Spinal cord (tissue), 10 donors: ENCODE measurements around the gene KCNH2. TPM values are rescaled to one million over a fixed set of nuclear protein-coding genes. Genes with fewer than 3 reads are reported as not detected.
"Not testable (repeated sequence)": the region's sequence is repeated elsewhere in the genome, so short reads cannot be mapped to it uniquely, and the experiment has no call there.

Experiments
- DNase-seq, 6 donors: peaks; one replicate each; pipeline versions ENCODE4 v3.0.0 to v3.0.0-alpha.2; 2013 to 2015; ENCODE audit warnings: low spot score in 6 of 6, low read depth in 4 of 6
- H3K27ac ChIP-seq: one replicate; pipeline ENCODE4 v1.5.1; 2013; ENCODE audit warnings: low read depth, low read length, control low read depth
- H3K27me3 ChIP-seq: one replicate; pipeline ENCODE4 v1.6.1; 2013; ENCODE audit warnings: low read length; ENCODE audit not compliant: control insufficient read depth, insufficient read depth
- H3K36me3 ChIP-seq: one replicate; pipeline ENCODE4 v1.6.1; 2013; ENCODE audit warnings: low read length; ENCODE audit not compliant: control insufficient read depth, insufficient read depth
- H3K4me1 ChIP-seq: one replicate; pipeline ENCODE4 v1.6.1; 2013; ENCODE audit warnings: low read length; ENCODE audit not compliant: control insufficient read depth, insufficient read depth
- H3K4me3 ChIP-seq: one replicate; pipeline ENCODE4 v1.5.1; 2013; ENCODE audit warnings: low read depth, low read length, control low read depth
- H3K9me3 ChIP-seq: one replicate; pipeline ENCODE4 v1.6.1; 2013; ENCODE audit warnings: low read length; ENCODE audit not compliant: control insufficient read depth, insufficient read depth
- WGBS: methylation state at CpG from one replicate; pipeline ENCODE4 v1.1.5; 2013; ENCODE audit warnings: missing lambda C conversion rate; ENCODE audit not compliant: insufficient coverage; 5-methylcytosine and 5-hydroxymethylcytosine counted together
- polyA plus RNA-seq, 2 donors: library from polyadenylated mRNA; unstranded; fragments of 120-200 nt; gene quantifications; one replicate each; pipeline ENCODE4 v1.2.1, GENCODE V29; 2013; ENCODE audit not compliant: insufficient read length in 2 of 2
- total RNA-seq, 2 donors: library from RNA; depleted of rRNA in 1 of 2; stranded (reverse); fragments of 120-200 nt in 1 of 2; fragments of >200 nt in 1 of 2; gene quantifications; one replicate each; pipeline versions ENCODE4 v1.2.3 to v1.2.4, GENCODE V29; 2013 to 2014
- donor health status: healthy.

The KCNH2 gene
- total and polyA plus RNA-seq, 4 donors = 9.1 to 39.4 (median 24.8) TPM

- H3K4me3 ChIP-seq = no peak overlapping the region
- no peaks in the 10 kb centered on the region for H3K9me3 ChIP-seq
- no peak overlapping the region for H3K27ac ChIP-seq
- no peaks in the 10 kb centered on the region for H3K4me1 ChIP-seq
- WGBS = 88% methylated on average over 5 of the region's 6 CpGs
- DNase-seq = no peak
- H3K36me3 ChIP-seq = no peaks in the 10 kb centered on the region
- no peaks in the 10 kb centered on the region for H3K27me3 ChIP-seq
These were observed 63.2 kb downstream of the KCNH2 start for GRCh38 chr7:150914966-150915365.

GRCh38 chr7:150914196-150914595 lies 63.9 kb downstream of the KCNH2 start:
- H3K4me1 ChIP-seq = no peaks in the 10 kb centered on the region
- H3K27me3 ChIP-seq = no peaks in the 10 kb centered on the region
- WGBS = 92% methylated on average over 5 of the region's 6 CpGs
- H3K36me3 ChIP-seq = no peaks in the 10 kb centered on the region
- no peaks in the 10 kb centered on the region for H3K9me3 ChIP-seq
- no peak overlapping the region for H3K27ac ChIP-seq
- no peak overlapping the region for H3K4me3 ChIP-seq
- no peak for DNase-seq

- no peaks in the 10 kb centered on the region for H3K27me3 ChIP-seq
- H3K36me3 ChIP-seq = no peaks in the 10 kb centered on the region
- no peaks in the 10 kb centered on the region for H3K4me1 ChIP-seq
- H3K27ac ChIP-seq = no peak overlapping the region
- H3K9me3 ChIP-seq = no peaks in the 10 kb centered on the region
- no peak overlapping the region for H3K4me3 ChIP-seq
- WGBS = 64% methylated on average over 3 of the region's 7 CpGs
- no peak for DNase-seq
These were observed 65.7 kb downstream of the KCNH2 start for GRCh38 chr7:150912427-150912826.

GRCh38 chr7:150911590-150912267 lies 66.4 kb downstream of the KCNH2 start:
- Histone ChIP-seq H3K27ac (no peak overlapping the region), H3K9me3 (no peaks in the 10 kb centered on the region), H3K4me3 (no peak overlapping the region), H3K36me3 (no peaks in the 10 kb centered on the region), H3K4me1 (no peaks in the 10 kb centered on the region), H3K27me3 (no peaks in the 10 kb centered on the region)
- WGBS = 72% methylated on average over 4 of the region's 11 CpGs
- DNase-seq = no peak

- Histone ChIP-seq H3K9me3 (no peaks in the 10 kb centered on the region), H3K27ac (no peak overlapping the region), H3K4me1 (no peaks in the 10 kb centered on the region), H3K36me3 (no peaks in the 10 kb centered on the region), H3K4me3 (no peak overlapping the region), H3K27me3 (no peaks in the 10 kb centered on the region)
- 70% methylated on average over 11 of the region's 12 CpGs for WGBS
- DNase-seq = no peak
These were observed 67.1 kb downstream of the KCNH2 start for GRCh38 chr7:150910996-150911422.

GRCh38 chr7:150910305-150910995 lies 67.7 kb downstream of the KCNH2 start:
- H3K4me3 ChIP-seq, H3K36me3 ChIP-seq, DNase-seq, H3K4me1 ChIP-seq, H3K27me3 ChIP-seq, H3K27ac ChIP-seq, H3K9me3 ChIP-seq: not testable (repeated sequence)
- WGBS = 79% methylated on average over 5 of the region's 8 CpGs

GRCh38 chr7:150909200-150909995 lies 68.7 kb downstream of the KCNH2 start:
- peaks cover under 1% of the 10 kb centered on the region for H3K4me1 ChIP-seq

GRCh38 chr7:150908173-150908572 lies 69.9 kb downstream of the KCNH2 start:
- Histone ChIP-seq H3K27me3 (no peaks in the 10 kb centered on the region), H3K27ac (no peak overlapping the region), H3K4me1 (peaks cover 10% of the 10 kb centered on the region), H3K9me3 (no peaks in the 10 kb centered on the region), H3K4me3 (no peak overlapping the region), H3K36me3 (no peaks in the 10 kb centered on the region)
- no CpG with 5 or more reads among the region's 2 CpGs for WGBS
- no peak for DNase-seq

More at GRCh38 chr7:150909200-150909995, 68.7 kb downstream of the KCNH2 start:
- no peaks in the 10 kb centered on the region for H3K9me3 ChIP-seq
- no peak overlapping the region for H3K4me3 ChIP-seq
- H3K27ac ChIP-seq = no peak overlapping the region
- DNase-seq = peak in 1 of 6 donors; percentile 79
- WGBS = 89% methylated on average over 2 of the region's 8 CpGs
- no peaks in the 10 kb centered on the region for H3K36me3 ChIP-seq
- no peaks in the 10 kb centered on the region for H3K27me3 ChIP-seq

GRCh38 chr7:150904011-150904909 lies 73.9 kb downstream of the KCNH2 start:
- H3K36me3 ChIP-seq = no peaks in the 10 kb centered on the region
- WGBS = 83% methylated on average over 1 of the region's 6 CpGs
- DNase-seq = no peak
- H3K4me3 ChIP-seq = no peak overlapping the region
- H3K27ac ChIP-seq = no peak overlapping the region
- H3K4me1 ChIP-seq = peaks cover 35% of the 10 kb centered on the region
- H3K9me3 ChIP-seq = no peaks in the 10 kb centered on the region
- no peaks in the 10 kb centered on the region for H3K27me3 ChIP-seq
